Measurements from ENCODE around the gene LMO7.
"Not testable (repeated sequence)": the region's sequence is repeated elsewhere in the genome, so short reads cannot be mapped to it uniquely, and the experiment has no call there.

LMO7 gene

GRCh38 chr13:75699062-75699461, 62.9 kb downstream of the LMO7 start:
- DNase-seq (ENCODE audit: low spot score): no peak

- DNase-seq (ENCODE audit: low spot score): not testable (repeated sequence)
Measured at GRCh38 chr13:75699717-75700116, 63.6 kb downstream of the LMO7 start.

GRCh38 chr13:75700552-75700951, 64.4 kb downstream of the LMO7 start:
- DNase-seq (ENCODE audit: low spot score): no peak

GRCh38 chr13:75702476-75702875, 66.3 kb downstream of the LMO7 start:
- no peak for DNase-seq (ENCODE audit: low spot score)

GRCh38 chr13:75703769-75704168, 67.6 kb downstream of the LMO7 start:
- DNase-seq (ENCODE audit: low spot score): no peak

- DNase-seq (ENCODE audit: low spot score): no peak
Measured at GRCh38 chr13:75704194-75704926, 68.2 kb downstream of the LMO7 start.

GRCh38 chr13:75704927-75705288, 68.8 kb downstream of the LMO7 start:
- peak; percentile 66 for DNase-seq (ENCODE audit: low spot score)

- DNase-seq (ENCODE audit: low spot score): peak; percentile 96
Measured at GRCh38 chr13:75705395-75705794, 69.3 kb downstream of the LMO7 start.

- DNase-seq (ENCODE audit: low spot score): no peak
Measured at GRCh38 chr13:75705908-75706307, 69.8 kb downstream of the LMO7 start.

- DNase-seq (ENCODE audit: low spot score): no peak
Measured at GRCh38 chr13:75713852-75714251, 77.7 kb downstream of the LMO7 start.

GRCh38 chr13:75715601-75716523, 79.7 kb downstream of the LMO7 start:
- DNase-seq (ENCODE audit: low spot score): peak; percentile 18

- DNase-seq (ENCODE audit: low spot score): no peak
Measured at GRCh38 chr13:75717525-75717924, 81.4 kb downstream of the LMO7 start.

GRCh38 chr13:75721307-75721706, 85.2 kb downstream of the LMO7 start:
- no peak for DNase-seq (ENCODE audit: low spot score)

GRCh38 chr13:75723901-75724300, 87.8 kb downstream of the LMO7 start:
- no peak for DNase-seq (ENCODE audit: low spot score)

GRCh38 chr13:75724752-75725517, 88.8 kb downstream of the LMO7 start:
- peak; percentile 27 for DNase-seq (ENCODE audit: low spot score)

- DNase-seq (ENCODE audit: low spot score): no peak
Measured at GRCh38 chr13:75725736-75726135, 89.6 kb downstream of the LMO7 start.

GRCh38 chr13:75726306-75726705, 90.2 kb downstream of the LMO7 start:
- DNase-seq (ENCODE audit: low spot score): no peak

GRCh38 chr13:75733113-75733512, 97.0 kb downstream of the LMO7 start:
- DNase-seq (ENCODE audit: low spot score): not testable (repeated sequence)

- no peak for DNase-seq (ENCODE audit: low spot score)
Measured at GRCh38 chr13:75736173-75736572, 100.0 kb downstream of the LMO7 start.

GRCh38 chr13:75738841-75739240, 102.7 kb downstream of the LMO7 start:
- DNase-seq (ENCODE audit: low spot score): no peak

- DNase-seq (ENCODE audit: low spot score): no peak
Measured at GRCh38 chr13:75739244-75739868, 103.2 kb downstream of the LMO7 start.

GRCh38 chr13:75740031-75740430, 103.9 kb downstream of the LMO7 start:
- DNase-seq (ENCODE audit: low spot score): no peak
